DOHH2 (cell line): ENCODE results near the gene PKM.

Experiments used
- CTCF ChIP-seq: fragments of 200-600 bp; sonication (generic); IDR thresholded peaks from one replicate; pipeline ENCODE4 v1.5.1; 2014; ENCODE audit warnings: antibody characterized with exemption, mild to moderate bottlenecking, low read depth, low read length; ENCODE audit not compliant: poor library complexity, severe bottlenecking
- EZH2phosphoT487 ChIP-seq: fragments of 200-600 bp; sonication (generic); IDR thresholded peaks from 2 replicates; pipeline ENCODE4 v1.6.1; 2017; ENCODE audit warnings: borderline replicate concordance, mild to moderate bottlenecking, antibody characterized with exemption, low read length, moderate library complexity, mixed read lengths

GRCh38 chr15:72233769-72234168 is 2.8 kb upstream of the PKM start:
- TF ChIP-seq CTCF = no peak
- TF ChIP-seq EZH2phosphoT487 = no peak
